HG02981 (cell line): ENCODE results near the gene RPS6KL1.

Experiments used
- ATAC-seq: cut with Tn5 transposase; IDR thresholded peaks from one replicate; pipeline ENCODE4 v1.9.1; 2021; ENCODE audit warnings: mild to moderate bottlenecking, moderate library complexity; ENCODE audit not compliant: unreplicated experiment

RPS6KL1 gene

GRCh38 chr14:74913393-74913910 is 9.6 kb downstream of the RPS6KL1 start:
- ATAC-seq, result no peak

DNA sequence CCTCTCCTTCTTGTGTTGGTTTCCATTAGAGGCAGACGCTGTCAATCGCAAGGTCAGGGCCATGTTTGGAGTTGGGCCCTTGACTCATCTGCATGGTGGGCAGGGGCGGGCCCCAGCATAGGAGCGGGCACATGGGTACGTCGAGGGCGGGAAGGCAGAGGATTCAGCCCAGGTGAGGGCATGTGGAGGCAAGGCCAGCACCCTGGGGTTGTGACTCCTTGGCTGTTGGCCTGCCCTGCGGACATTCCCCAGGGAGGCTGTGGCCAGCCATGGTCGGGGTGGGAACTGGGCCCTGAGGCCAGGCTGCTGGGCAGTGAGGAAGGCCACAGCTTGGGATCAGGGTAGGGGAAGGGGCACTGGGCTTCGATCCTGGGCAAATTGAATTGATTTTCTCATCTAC is 10.3 kb downstream of the RPS6KL1 start:
- ATAC-seq, result no peak

- ATAC-seq, result no peak
Observed at GRCh38 chr14:74912111-74912510, 10.9 kb downstream of the RPS6KL1 start.

- no peak for ATAC-seq
Observed at GRCh38 chr14:74911704-74912103, 11.4 kb downstream of the RPS6KL1 start.

- ATAC-seq, result no peak
Observed at GRCh38 chr14:74911221-74911620, 11.8 kb downstream of the RPS6KL1 start.

DNA sequence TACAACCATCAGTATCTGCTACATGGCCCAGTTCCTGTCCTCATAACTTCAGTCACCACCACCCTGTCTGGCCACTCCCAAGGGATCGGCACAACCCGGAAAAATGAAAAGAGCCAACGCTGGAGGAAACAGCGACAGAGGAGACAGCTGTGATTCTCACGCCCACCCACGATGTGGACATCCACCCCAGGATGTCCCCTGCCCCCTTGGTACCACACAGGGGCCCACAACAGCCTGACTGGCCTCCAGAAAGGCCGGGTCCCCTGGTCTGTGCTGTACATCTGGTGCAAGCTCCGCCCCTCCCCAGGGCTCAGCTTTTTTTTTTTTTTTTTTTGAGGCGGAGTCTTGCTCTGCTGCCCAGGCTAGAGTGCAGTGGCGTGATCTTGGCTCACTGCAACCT is 12.5 kb downstream of the RPS6KL1 start:
- ATAC-seq, result no peak

DNA sequence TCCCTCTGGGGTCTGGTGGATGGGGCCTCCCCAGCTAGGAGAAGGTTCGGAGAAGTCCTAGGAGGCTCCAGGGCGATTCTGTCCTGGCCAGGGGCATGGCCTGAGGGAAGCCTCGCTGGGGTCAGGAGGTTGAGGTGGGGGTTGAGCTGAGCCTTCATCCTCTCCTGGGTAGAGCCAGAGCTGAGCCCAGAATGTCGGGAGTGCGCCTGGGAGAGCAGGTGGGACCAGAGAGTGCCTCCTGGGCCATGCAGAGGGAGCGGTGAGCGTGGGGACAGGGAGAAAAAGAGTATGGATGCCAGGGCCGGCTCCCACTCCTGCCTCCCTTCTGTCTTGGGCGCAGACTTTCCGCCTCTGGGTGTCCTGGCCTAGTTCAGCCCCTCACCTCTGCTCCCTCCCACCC is 13.1 kb downstream of the RPS6KL1 start:
- no peak for ATAC-seq

DNA sequence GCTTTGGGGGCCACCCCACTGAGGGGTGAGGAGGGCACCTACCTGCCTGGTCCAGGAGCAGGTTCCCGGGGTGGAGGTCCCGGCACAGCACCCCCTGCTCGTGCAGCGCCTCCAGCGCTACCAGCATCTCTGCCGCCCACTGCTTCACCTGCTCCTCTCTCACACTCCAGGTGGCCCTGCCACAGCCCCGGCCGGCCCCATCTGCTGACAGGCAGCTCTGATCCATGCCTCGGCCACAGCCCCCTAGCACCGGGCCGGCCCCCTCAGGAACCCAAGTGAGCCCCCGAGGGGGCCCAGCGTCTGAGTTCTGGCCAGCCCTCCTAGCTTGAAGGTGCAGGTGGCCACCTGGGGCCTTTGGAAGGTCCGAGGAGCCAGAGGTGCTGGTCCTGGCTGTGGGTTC is 13.6 kb downstream of the RPS6KL1 start:
- ATAC-seq, result no peak

- ATAC-seq, result no peak
Observed at GRCh38 chr14:74908861-74909341, 14.2 kb downstream of the RPS6KL1 start.

DNA sequence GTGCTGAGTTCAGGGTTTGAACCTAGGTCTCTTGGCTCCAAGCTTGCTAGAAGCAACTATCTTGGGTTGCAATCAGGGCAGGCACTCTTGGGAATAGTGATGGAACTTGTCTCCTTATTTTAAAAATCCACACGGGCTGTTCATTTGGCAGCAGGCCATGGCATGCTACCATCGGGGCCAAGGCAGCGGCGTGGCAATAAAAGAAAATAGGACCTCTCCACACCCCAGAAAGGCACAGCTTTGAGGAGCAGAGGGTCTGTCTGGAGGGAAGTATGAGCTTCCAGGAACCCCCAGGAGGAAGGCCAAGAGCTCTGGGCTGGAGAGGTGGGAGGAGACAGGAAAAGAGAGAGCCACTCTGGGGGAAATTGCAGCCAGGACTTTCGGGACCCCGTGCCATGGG is 15.3 kb downstream of the RPS6KL1 start:
- no peak for ATAC-seq

DNA sequence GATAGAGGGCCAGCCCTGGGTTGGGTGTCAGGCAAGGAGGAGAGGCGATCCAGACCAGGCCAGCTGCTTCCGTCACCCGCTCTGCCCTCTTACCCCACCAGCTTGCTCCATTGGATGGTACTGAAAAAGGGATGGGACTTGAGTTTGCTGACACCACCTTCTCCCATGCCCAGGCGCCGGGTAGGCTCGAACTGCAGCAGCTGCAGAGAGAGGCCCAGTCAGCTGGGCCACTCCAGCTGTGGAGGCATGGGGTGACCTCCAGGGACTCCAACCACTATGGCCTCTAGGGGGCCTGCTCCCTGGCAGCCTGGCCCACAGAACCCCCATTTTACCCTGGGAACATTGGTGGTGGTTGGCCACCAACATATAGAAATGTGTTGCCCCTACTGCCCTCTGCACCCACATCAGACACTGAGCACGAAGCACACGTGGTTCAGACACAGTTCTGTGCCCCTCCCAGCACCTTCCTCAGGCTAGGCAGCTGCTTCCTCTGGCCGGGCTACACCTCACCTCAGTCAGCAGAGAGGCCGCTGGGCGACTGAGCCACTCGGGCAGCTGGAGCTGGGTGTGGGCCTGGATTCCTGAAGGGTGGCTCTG is 16.0 kb downstream of the RPS6KL1 start:
- ATAC-seq, result no peak

GRCh38 chr14:74905595-74906142 is 17.4 kb downstream of the RPS6KL1 start:
- no peak for ATAC-seq

GRCh38 chr14:74904635-74905503 is 18.2 kb downstream of the RPS6KL1 start:
- ATAC-seq, result no peak

GRCh38 chr14:74902941-74903705 is 19.9 kb downstream of the RPS6KL1 start:
- no peak for ATAC-seq

- no peak for ATAC-seq
Observed at GRCh38 chr14:74898694-74899093, 24.4 kb downstream of the RPS6KL1 start.

DNA sequence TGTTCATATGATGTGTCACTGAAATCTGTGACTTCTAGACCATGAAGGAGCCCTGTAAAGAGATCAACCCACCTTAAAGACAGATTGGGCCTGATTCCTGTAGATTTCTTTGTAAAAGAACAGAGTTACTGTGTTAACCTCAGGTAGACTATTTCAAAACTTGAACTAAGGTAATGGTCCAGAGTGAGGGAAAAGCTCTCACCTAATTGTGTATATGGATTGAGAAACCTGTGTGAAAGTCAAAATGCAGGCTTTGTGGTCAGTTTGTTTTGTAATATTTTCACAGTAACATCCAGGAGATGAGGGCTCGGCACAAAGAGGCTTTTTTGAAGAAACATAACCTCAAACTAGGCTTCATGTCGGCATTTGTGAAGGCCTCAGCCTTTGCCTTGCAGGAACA is 25.0 kb downstream of the RPS6KL1 start:
- ATAC-seq, result no peak

- ATAC-seq, result no peak
Observed at GRCh38 chr14:74897642-74898041, 25.4 kb downstream of the RPS6KL1 start.

GRCh38 chr14:74896400-74896799 is 26.7 kb downstream of the RPS6KL1 start:
- no peak for ATAC-seq

DNA sequence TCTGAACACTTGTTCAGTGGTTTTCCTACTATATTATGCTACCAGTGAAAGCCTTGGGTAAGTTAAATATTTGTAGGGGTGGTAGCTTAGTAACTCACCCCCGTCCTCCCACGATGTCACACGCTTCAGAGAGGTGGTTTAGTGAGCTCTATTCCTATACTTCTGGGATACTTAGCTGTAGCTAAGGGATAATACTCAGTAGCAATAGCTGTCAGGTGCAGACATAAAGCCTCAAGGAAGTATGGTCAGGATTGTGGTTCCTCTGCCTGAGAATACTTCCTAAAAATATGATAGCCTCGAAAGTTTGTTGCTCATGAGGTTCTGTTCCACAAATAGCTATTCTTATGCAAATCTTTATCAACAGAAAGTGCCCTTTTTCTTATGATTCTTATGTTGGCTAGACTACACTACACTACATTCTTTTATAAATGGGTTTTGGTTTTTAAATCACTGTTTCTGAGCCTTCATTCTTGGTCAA is 29.4 kb downstream of the RPS6KL1 start:
- ATAC-seq, result peak; percentile 67

GRCh38 chr14:74892745-74893144 is 30.3 kb downstream of the RPS6KL1 start:
- no peak for ATAC-seq

GRCh38 chr14:74891870-74892269 is 31.2 kb downstream of the RPS6KL1 start:
- ATAC-seq, result no peak
